ENCODE data around the gene PSMB1. TPM values are rescaled to one million over a fixed set of nuclear protein-coding genes. Genes with fewer than 3 reads are reported as not detected.

The PSMB1 gene
- total and polyA plus RNA-seq, 2 donors (not counting 1 experiment from before 2014, with no cell fraction given), result 94.3 to 134 TPM

DNA sequence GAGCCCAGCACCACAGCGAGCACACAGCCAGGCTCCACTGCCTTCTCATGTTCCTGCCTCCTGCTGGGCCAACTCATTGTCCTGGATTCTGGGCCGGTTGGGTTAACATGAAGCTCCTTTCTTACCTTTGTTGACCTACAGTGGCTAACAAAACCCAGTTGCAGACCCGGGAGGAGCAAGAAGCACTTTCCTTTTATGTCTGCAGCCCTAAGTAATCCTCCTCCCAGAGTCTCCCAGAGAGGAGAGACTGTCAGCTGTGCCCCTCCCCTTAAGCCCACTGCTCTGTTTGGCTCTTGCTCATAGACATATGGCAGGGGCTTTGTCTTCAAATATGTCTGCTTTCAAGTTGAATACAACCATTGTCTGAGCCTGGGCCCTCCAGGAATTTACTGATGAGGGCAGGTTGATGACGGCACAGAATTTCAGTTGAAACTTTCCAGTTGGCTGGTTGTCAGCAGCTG lies 55.2 kb downstream of the PSMB1 start:
- WGBS (ENCODE audit: insufficient coverage), result 48% methylated on average over 4 of the region's 4 CpGs
- Mint-ChIP-seq H3K4me3 (no peak overlapping the region), H3K9me3 (ENCODE audit: insufficient read depth) (peaks cover 12% of the 10 kb centered on the region), H3K27me3 (peaks cover 54% of the 10 kb centered on the region), H3K4me1 (no peaks in the 10 kb centered on the region), H3K27ac (no peak overlapping the region)
- DNase-seq (no peak), ATAC-seq (ENCODE audit: low read depth) (no peak)
- Histone ChIP-seq H3K9ac (ENCODE audit: low read length) (no peak overlapping the region), H2AFZ (ENCODE audit: insufficient read depth, low read depth, low read length, poor library complexity, severe bottlenecking) (no peak overlapping the region), H3K4me1 (ENCODE audit: control insufficient read depth in 2 of 2, insufficient read depth in 2 of 2, low read length in 2 of 2) (no peaks in the 10 kb centered on the region), H4K20me1 (ENCODE audit: control insufficient read depth, insufficient read depth, low read length, poor library complexity, severe bottlenecking) (no peaks in the 10 kb centered on the region), H3K4me3 (ENCODE audit: control extremely low read depth in 1 of 5, extremely low read depth in 1 of 5, insufficient read depth in 1 of 5, low read depth in 2 of 5, low read length in 4 of 5) (no peak overlapping the region), H3K4me2 (replicated peaks; ENCODE audit: low read depth, low read length, poor library complexity, severe bottlenecking) (no peak overlapping the region), H3K79me2 (ENCODE audit: control insufficient read depth, insufficient read depth, low read length) (no peaks in the 10 kb centered on the region), H3K9me3 (ENCODE audit: control extremely low read depth in 1 of 3, control insufficient read depth in 2 of 3, insufficient read depth in 1 of 3, low read length in 2 of 3) (peaks cover 0 to 24% (median 4%) of the 10 kb centered on the region in 3 donors), H3K36me3 (replicated peaks in 1 of 2; ENCODE audit: control extremely low read depth in 1 of 2, control insufficient read depth in 1 of 2, extremely low read depth in 1 of 2, insufficient read depth in 2 of 2, low read length in 1 of 2) (no peaks in the 10 kb centered on the region), H3K27ac (ENCODE audit: low read length in 2 of 2) (no peak overlapping the region), H3K27me3 (replicated peaks in 1 of 4; ENCODE audit: control extremely low read depth in 1 of 4, control insufficient read depth in 3 of 4, insufficient read depth in 4 of 4, low read length in 3 of 4) (peaks cover 0 to 20% (median 5%) of the 10 kb centered on the region in 4 experiments)
- POLR2A ChIA-PET, result no interaction called here
- intact Hi-C loops (cut with micrococcal nuclease), result no loop called here
- no peak for TF ChIP-seq EZH2 (IDR thresholded peaks at IDR 0.05; ENCODE audit: borderline replicate concordance, insufficient read depth, low read depth, low read length, poor library complexity, severe bottlenecking)
- TF ChIP-seq, protein P1, sequence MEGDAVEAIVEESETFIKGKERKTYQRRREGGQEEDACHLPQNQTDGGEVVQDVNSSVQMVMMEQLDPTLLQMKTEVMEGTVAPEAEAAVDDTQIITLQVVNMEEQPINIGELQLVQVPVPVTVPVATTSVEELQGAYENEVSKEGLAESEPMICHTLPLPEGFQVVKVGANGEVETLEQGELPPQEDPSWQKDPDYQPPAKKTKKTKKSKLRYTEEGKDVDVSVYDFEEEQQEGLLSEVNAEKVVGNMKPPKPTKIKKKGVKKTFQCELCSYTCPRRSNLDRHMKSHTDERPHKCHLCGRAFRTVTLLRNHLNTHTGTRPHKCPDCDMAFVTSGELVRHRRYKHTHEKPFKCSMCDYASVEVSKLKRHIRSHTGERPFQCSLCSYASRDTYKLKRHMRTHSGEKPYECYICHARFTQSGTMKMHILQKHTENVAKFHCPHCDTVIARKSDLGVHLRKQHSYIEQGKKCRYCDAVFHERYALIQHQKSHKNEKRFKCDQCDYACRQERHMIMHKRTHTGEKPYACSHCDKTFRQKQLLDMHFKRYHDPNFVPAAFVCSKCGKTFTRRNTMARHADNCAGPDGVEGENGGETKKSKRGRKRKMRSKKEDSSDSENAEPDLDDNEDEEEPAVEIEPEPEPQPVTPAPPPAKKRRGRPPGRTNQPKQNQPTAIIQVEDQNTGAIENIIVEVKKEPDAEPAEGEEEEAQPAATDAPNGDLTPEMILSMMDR (IDR thresholded peaks at IDR 0.05), result no peak
- CTCF ChIA-PET, result no interaction called here

DNA sequence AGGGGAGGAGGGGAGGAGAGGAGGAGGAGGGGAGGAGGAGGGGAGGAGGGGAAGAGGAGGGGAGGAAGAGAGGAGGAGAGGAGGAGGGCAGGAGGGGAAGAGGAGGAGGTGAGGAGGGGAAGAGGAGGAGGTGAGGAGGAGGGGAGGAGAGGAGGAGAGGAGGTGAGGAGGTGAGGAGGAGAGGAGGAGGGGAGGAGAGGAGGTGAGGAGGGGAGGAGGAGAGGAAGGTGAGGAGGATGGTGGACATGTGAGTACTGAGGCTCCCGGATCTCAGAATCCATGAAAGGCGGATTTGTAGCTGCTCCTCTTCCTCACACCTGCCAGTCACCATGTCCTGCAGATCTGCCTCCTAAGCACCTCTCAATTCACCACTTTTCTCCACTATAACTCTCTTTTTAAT lies 59.8 kb downstream of the PSMB1 start:
- no peak for ATAC-seq (ENCODE audit: low read depth)
- H3K27me3 Mint-ChIP-seq, result peaks cover 37% of the 10 kb centered on the region
- no CpG with 5 or more reads among the region's 2 CpGs for WGBS (ENCODE audit: insufficient coverage)
- Histone ChIP-seq H3K4me2 (replicated peaks; ENCODE audit: low read depth, low read length, poor library complexity, severe bottlenecking) (no peak overlapping the region), H3K4me3 (ENCODE audit: control extremely low read depth in 1 of 5, extremely low read depth in 1 of 5, insufficient read depth in 1 of 5, low read depth in 2 of 5, low read length in 4 of 5) (no peak overlapping the region), H3K9ac (ENCODE audit: low read length) (no peak overlapping the region), H3K79me2 (ENCODE audit: control insufficient read depth, insufficient read depth, low read length) (no peaks in the 10 kb centered on the region), H3K27me3 (replicated peaks in 1 of 4; ENCODE audit: control extremely low read depth in 1 of 4, control insufficient read depth in 3 of 4, insufficient read depth in 4 of 4, low read length in 3 of 4) (peaks cover 0 to 7% (median 0%) of the 10 kb centered on the region in 4 experiments), H3K4me1 (ENCODE audit: control insufficient read depth in 2 of 2, insufficient read depth in 2 of 2, low read length in 2 of 2) (no peaks in the 10 kb centered on the region), H4K20me1 (ENCODE audit: control insufficient read depth, insufficient read depth, low read length, poor library complexity, severe bottlenecking) (no peaks in the 10 kb centered on the region), H3K9me3 (ENCODE audit: control extremely low read depth in 1 of 3, control insufficient read depth in 2 of 3, insufficient read depth in 1 of 3, low read length in 2 of 3) (no peaks in the 10 kb centered on the region), H3K27ac (ENCODE audit: low read length in 2 of 2) (no peak overlapping the region), H2AFZ (ENCODE audit: insufficient read depth, low read depth, low read length, poor library complexity, severe bottlenecking) (no peak overlapping the region), H3K36me3 (replicated peaks in 1 of 2; ENCODE audit: control extremely low read depth in 1 of 2, control insufficient read depth in 1 of 2, extremely low read depth in 1 of 2, insufficient read depth in 2 of 2, low read length in 1 of 2) (no peaks in the 10 kb centered on the region)
- H3K4me3 Mint-ChIP-seq, result no peak overlapping the region
- no peak for DNase-seq
- intact Hi-C loops (cut with micrococcal nuclease), result no loop called here
- TF ChIP-seq, protein P1 (IDR thresholded peaks at IDR 0.05), result no peak
- CTCF ChIA-PET, result no interaction called here
- no peaks in the 10 kb centered on the region for H3K9me3 Mint-ChIP-seq (ENCODE audit: insufficient read depth)
- POLR2A ChIA-PET, result no interaction called here
- H3K4me1 Mint-ChIP-seq, result no peaks in the 10 kb centered on the region
- H3K27ac Mint-ChIP-seq, result no peak overlapping the region
